ENCODE data around the gene EIPR1.

EIPR1 gene

GRCh38 chr2:3139906-3140305, 237.7 kb downstream of the EIPR1 start:
- DNase-seq: no peak
